Measurements from ENCODE around the gene INMT. TPM values are rescaled to one million over a fixed set of nuclear protein-coding genes. Genes with fewer than 3 reads are reported as not detected.

INMT gene
- total and polyA plus RNA-seq, 2 donors (not counting 1 experiment from before 2014, with no cell fraction given): 0.15 TPM; not detected in 1

- 52% methylated on average over 14 of the region's 14 CpGs for WGBS (ENCODE audit: insufficient coverage)
- H2AFZ ChIP-seq (ENCODE audit: insufficient read depth, low read depth, low read length, poor library complexity, severe bottlenecking): no peak overlapping the region
- ChIA-PET CTCF (interaction anchor here (0.7 to 4.4 kb wide), 20 partner anchors 9 to 863 kb away, joined by 3 to 22 read pairs (median 4); partner anchors contain the start of gene INMT), POLR2A (no interaction called here)
- H3K27ac ChIP-seq (ENCODE audit: low read length in 2 of 2): no peak overlapping the region
- H3K9ac ChIP-seq (ENCODE audit: low read length): no peak overlapping the region
- H4K20me1 ChIP-seq (ENCODE audit: control insufficient read depth, insufficient read depth, low read length, poor library complexity, severe bottlenecking): no peaks in the 10 kb centered on the region
- TF ChIP-seq EZH2 (IDR thresholded peaks at IDR 0.05; ENCODE audit: borderline replicate concordance, insufficient read depth, low read depth, low read length, poor library complexity, severe bottlenecking) (no peak), CTCF (IDR thresholded peaks at IDR 0.05) (peak; percentile 99)
- peaks cover 0 to 2% (median 0%) of the 10 kb centered on the region in 3 donors for H3K9me3 ChIP-seq (ENCODE audit: control extremely low read depth in 1 of 3, control insufficient read depth in 2 of 3, insufficient read depth in 1 of 3, low read length in 2 of 3)
- DNase-seq (peak; percentile 65), ATAC-seq (ENCODE audit: low read depth) (peak; percentile 54)
- H3K27me3 ChIP-seq (replicated peaks in 1 of 4; ENCODE audit: control extremely low read depth in 1 of 4, control insufficient read depth in 3 of 4, insufficient read depth in 4 of 4, low read length in 3 of 4): peaks cover 0 to 7% (median 0%) of the 10 kb centered on the region in 4 experiments
- Mint-ChIP-seq H3K9me3 (ENCODE audit: insufficient read depth) (no peaks in the 10 kb centered on the region), H3K4me3 (no peak overlapping the region), H3K4me1 (peaks cover 4% of the 10 kb centered on the region), H3K27ac (no peak overlapping the region), H3K27me3 (peaks cover 16% of the 10 kb centered on the region)
- no peaks in the 10 kb centered on the region for H3K36me3 ChIP-seq (replicated peaks in 1 of 2; ENCODE audit: control extremely low read depth in 1 of 2, control insufficient read depth in 1 of 2, extremely low read depth in 1 of 2, insufficient read depth in 2 of 2, low read length in 1 of 2)
- no peak overlapping the region for H3K4me2 ChIP-seq (replicated peaks; ENCODE audit: low read depth, low read length, poor library complexity, severe bottlenecking)
- intact Hi-C loops (cut with micrococcal nuclease): no loop called here
- no peaks in the 10 kb centered on the region for H3K79me2 ChIP-seq (ENCODE audit: control insufficient read depth, insufficient read depth, low read length)
- no peaks in the 10 kb centered on the region for H3K4me1 ChIP-seq (ENCODE audit: control insufficient read depth in 2 of 2, insufficient read depth in 2 of 2, low read length in 2 of 2)
- no peak overlapping the region for H3K4me3 ChIP-seq (ENCODE audit: control extremely low read depth in 1 of 5, extremely low read depth in 1 of 5, insufficient read depth in 1 of 5, low read depth in 2 of 5, low read length in 4 of 5)
Observed at GRCh38 chr7:30740417-30741181, 11.3 kb upstream of the INMT start.

GRCh38 chr7:30741289-30741688 is 10.6 kb upstream of the INMT start:
- no peak overlapping the region for H3K4me3 Mint-ChIP-seq
- Histone ChIP-seq H3K36me3 (replicated peaks in 1 of 2; ENCODE audit: control extremely low read depth in 1 of 2, control insufficient read depth in 1 of 2, extremely low read depth in 1 of 2, insufficient read depth in 2 of 2, low read length in 1 of 2) (no peaks in the 10 kb centered on the region), H3K9ac (ENCODE audit: low read length) (no peak overlapping the region), H3K79me2 (ENCODE audit: control insufficient read depth, insufficient read depth, low read length) (no peaks in the 10 kb centered on the region), H3K4me1 (ENCODE audit: control insufficient read depth in 2 of 2, insufficient read depth in 2 of 2, low read length in 2 of 2) (no peaks in the 10 kb centered on the region), H3K4me3 (ENCODE audit: control extremely low read depth in 1 of 5, extremely low read depth in 1 of 5, insufficient read depth in 1 of 5, low read depth in 2 of 5, low read length in 4 of 5) (no peak overlapping the region), H3K27me3 (replicated peaks in 1 of 4; ENCODE audit: control extremely low read depth in 1 of 4, control insufficient read depth in 3 of 4, insufficient read depth in 4 of 4, low read length in 3 of 4) (peaks cover 0 to 7% (median 0%) of the 10 kb centered on the region in 4 experiments), H2AFZ (ENCODE audit: insufficient read depth, low read depth, low read length, poor library complexity, severe bottlenecking) (no peak overlapping the region), H4K20me1 (ENCODE audit: control insufficient read depth, insufficient read depth, low read length, poor library complexity, severe bottlenecking) (no peaks in the 10 kb centered on the region), H3K9me3 (ENCODE audit: control extremely low read depth in 1 of 3, control insufficient read depth in 2 of 3, insufficient read depth in 1 of 3, low read length in 2 of 3) (peaks cover 0 to 2% (median 0%) of the 10 kb centered on the region in 3 donors), H3K27ac (ENCODE audit: low read length in 2 of 2) (no peak overlapping the region), H3K4me2 (replicated peaks; ENCODE audit: low read depth, low read length, poor library complexity, severe bottlenecking) (no peak overlapping the region)
- DNase-seq (no peak), ATAC-seq (ENCODE audit: low read depth) (no peak)
- H3K27ac Mint-ChIP-seq: no peak overlapping the region
- WGBS (ENCODE audit: insufficient coverage): 91% methylated on average over 8 of the region's 8 CpGs
- peaks cover 4% of the 10 kb centered on the region for H3K4me1 Mint-ChIP-seq
- intact Hi-C loops (cut with micrococcal nuclease): no loop called here
- POLR2A ChIA-PET: no interaction called here
- H3K9me3 Mint-ChIP-seq (ENCODE audit: insufficient read depth): no peaks in the 10 kb centered on the region
- H3K27me3 Mint-ChIP-seq: peaks cover 16% of the 10 kb centered on the region
- TF ChIP-seq CTCF (IDR thresholded peaks at IDR 0.05) (no peak), EZH2 (IDR thresholded peaks at IDR 0.05; ENCODE audit: borderline replicate concordance, insufficient read depth, low read depth, low read length, poor library complexity, severe bottlenecking) (no peak)
- CTCF ChIA-PET: interaction anchor here (0.9 to 4.4 kb wide), 8 partner anchors 11 to 465 kb away, joined by 3 to 22 read pairs (median 6); no protein-coding TSS in a partner anchor
